Endometrial microvascular endothelial cells (primary cell): ENCODE measurements around the gene MAPK8. TPM values are rescaled to one million over a fixed set of nuclear protein-coding genes. Genes with fewer than 3 reads are reported as not detected.
"Not testable (repeated sequence)": the region's sequence is repeated elsewhere in the genome, so short reads cannot be mapped to it uniquely, and the experiment has no call there.

ENCODE experiments used
- in situ Hi-C: cut with HindIII; loops from 2 replicates; pipeline ENCODE4 v1.10.0; 2017; ENCODE audit warnings: low sequenced_read_pairs, low pct_unique_long_range_greater_than_20kb; ENCODE audit errors: inconsistent ontology term
- total RNA-seq: library from RNA; depleted of rRNA; stranded (reverse); fragments of >200 nt; gene quantifications from one replicate; pipeline ENCODE4 v1.2.3, GENCODE V29; 2015; ENCODE audit errors: inconsistent ontology term

The MAPK8 gene
- total RNA-seq, 1 donor from 2014 or later: 56.9 TPM

GRCh38 chr10:48324580-48324979 is 18.1 kb downstream of the MAPK8 start:
- in situ Hi-C loops: no loop called here

- in situ Hi-C loops: no loop called here
Measured at GRCh38 chr10:48330269-48330668, 23.8 kb downstream of the MAPK8 start.

GRCh38 chr10:48331436-48331835 is 25.0 kb downstream of the MAPK8 start:
- in situ Hi-C loops: no loop called here

GRCh38 chr10:48332166-48332870 is 25.8 kb downstream of the MAPK8 start:
- in situ Hi-C loops: no loop called here

- in situ Hi-C loops: no loop called here
Measured at GRCh38 chr10:48332871-48333216, 26.4 kb downstream of the MAPK8 start.

GRCh38 chr10:48333856-48334255 is 27.4 kb downstream of the MAPK8 start:
- in situ Hi-C loops: no loop called here

- in situ Hi-C loops: no loop called here
Measured at GRCh38 chr10:48335788-48336187, 29.3 kb downstream of the MAPK8 start.

GRCh38 chr10:48336978-48337599 is 30.6 kb downstream of the MAPK8 start:
- in situ Hi-C loops: no loop called here

- in situ Hi-C loops: no loop called here
Measured at GRCh38 chr10:48340734-48341133, 34.3 kb downstream of the MAPK8 start.

- in situ Hi-C loops: no loop called here
Measured at GRCh38 chr10:48343106-48343505, 36.6 kb downstream of the MAPK8 start.

GRCh38 chr10:48343921-48344598 is 37.6 kb downstream of the MAPK8 start:
- in situ Hi-C loops: no loop called here

GRCh38 chr10:48346248-48346647 is 39.8 kb downstream of the MAPK8 start:
- in situ Hi-C loops: not testable (repeated sequence)

- in situ Hi-C loops: not testable (repeated sequence)
Measured at GRCh38 chr10:48347539-48347938, 41.1 kb downstream of the MAPK8 start.

GRCh38 chr10:48347943-48348342 is 41.5 kb downstream of the MAPK8 start:
- in situ Hi-C loops: not testable (repeated sequence)

- in situ Hi-C loops: no loop called here
Measured at GRCh38 chr10:48353246-48353645, 46.8 kb downstream of the MAPK8 start.

- in situ Hi-C loops: no loop called here
Measured at GRCh38 chr10:48357631-48358030, 51.2 kb downstream of the MAPK8 start.

GRCh38 chr10:48358162-48358561 is 51.7 kb downstream of the MAPK8 start:
- in situ Hi-C loops: no loop called here

- in situ Hi-C loops: no loop called here
Measured at GRCh38 chr10:48358838-48359237, 52.4 kb downstream of the MAPK8 start.

- in situ Hi-C loops: no loop called here
Measured at GRCh38 chr10:48361176-48361575, 54.7 kb downstream of the MAPK8 start.

GRCh38 chr10:48363617-48364355 is 57.3 kb downstream of the MAPK8 start:
- in situ Hi-C loops: no loop called here
